ENCODE data around the gene TUBB2B.
"Not testable (repeated sequence)": the region's sequence is repeated elsewhere in the genome, so short reads cannot be mapped to it uniquely, and the experiment has no call there.

Gene TUBB2B

DNA sequence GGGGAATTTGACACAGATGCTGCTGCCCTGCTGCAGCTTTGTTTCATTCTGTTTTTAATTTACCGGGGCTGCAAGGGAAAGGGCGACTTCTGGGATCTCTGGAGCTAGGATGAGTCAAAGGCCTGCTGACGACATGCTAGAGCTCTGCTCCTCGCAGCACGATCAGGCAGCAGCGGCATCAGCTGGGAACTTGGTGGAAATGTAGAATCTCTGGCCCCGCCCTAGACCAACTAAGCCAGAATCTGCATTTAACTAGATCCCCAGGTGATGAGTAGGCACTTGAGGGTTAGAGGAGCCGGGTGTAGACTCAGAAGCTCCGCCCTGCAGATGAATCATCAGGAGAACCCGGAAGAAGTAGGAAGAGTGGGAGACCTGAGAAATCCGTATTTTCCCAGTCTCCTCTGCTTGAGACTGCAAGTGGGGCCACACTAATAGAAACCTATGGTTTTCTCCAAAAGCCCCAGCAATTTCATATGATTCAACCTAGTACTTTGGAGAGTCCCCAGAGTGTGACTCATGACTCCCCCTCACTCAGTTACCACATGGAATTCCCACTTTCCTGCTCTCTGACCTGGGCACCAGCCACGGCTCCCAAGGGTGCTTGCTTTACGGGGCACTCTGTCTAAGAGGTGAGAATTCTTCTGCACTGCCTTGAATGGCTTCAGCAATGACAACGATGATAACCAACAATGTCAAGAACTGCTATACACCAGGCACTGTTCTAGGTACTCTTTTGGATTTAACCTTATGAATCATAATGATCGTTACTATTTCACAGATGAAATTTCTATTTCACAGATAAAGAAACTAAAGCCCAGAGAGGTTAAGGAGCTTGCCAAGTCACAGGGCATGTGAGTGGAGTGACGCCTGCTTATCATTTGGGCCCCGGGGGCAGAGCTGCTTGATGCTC lies 18.1 kb downstream of the TUBB2B start:
- DNase-seq: no peak

DNA sequence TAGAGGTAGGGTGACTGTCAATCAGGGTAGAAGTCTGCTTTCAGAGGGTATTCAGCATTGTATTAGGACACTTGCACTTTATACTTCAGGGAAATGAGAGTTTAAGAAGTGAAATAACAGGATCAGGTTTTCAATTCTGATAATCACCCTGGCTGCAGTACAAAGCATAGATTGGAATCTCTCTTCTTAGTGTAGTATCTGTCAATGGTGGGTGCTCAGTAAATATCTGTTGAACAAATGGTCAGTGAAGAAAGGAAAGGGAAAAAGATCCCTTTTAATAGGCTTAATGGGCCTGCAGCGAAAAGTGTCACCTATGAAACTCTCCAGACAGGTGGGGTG lies 18.7 kb downstream of the TUBB2B start:
- DNase-seq: no peak

DNA sequence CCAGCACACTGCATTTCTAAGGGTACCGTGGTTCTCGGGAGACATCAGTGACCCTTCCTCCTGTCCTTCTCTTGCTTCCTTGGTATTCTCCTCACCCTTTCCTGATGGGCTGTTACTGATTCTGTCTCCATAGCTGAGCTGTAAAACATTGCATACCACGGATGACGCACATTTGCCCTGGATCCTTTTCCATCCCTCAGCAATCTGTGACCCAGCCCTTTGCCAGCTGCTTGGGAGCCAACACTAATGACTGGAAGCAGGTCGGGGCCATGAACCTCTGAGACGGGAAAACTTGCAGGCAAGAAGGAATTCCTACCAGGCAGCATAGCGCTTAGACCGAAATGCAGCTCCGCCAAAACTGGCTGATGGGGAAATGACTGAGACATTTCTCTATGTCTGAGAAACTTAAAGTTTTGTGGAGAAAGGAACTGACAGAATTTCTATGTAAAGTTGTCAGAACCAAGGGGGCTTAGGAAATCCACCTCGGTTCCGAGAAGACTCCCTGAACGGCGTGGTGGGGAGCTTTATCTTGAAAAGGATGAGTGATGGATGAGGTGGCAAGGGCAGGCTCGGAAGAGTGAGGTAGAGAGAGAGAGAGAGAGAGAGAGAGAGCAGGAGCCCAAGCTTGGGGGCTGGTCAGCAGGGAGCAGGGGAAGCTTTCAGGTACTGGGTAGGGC lies 19.2 kb downstream of the TUBB2B start:
- DNase-seq: no peak

DNA sequence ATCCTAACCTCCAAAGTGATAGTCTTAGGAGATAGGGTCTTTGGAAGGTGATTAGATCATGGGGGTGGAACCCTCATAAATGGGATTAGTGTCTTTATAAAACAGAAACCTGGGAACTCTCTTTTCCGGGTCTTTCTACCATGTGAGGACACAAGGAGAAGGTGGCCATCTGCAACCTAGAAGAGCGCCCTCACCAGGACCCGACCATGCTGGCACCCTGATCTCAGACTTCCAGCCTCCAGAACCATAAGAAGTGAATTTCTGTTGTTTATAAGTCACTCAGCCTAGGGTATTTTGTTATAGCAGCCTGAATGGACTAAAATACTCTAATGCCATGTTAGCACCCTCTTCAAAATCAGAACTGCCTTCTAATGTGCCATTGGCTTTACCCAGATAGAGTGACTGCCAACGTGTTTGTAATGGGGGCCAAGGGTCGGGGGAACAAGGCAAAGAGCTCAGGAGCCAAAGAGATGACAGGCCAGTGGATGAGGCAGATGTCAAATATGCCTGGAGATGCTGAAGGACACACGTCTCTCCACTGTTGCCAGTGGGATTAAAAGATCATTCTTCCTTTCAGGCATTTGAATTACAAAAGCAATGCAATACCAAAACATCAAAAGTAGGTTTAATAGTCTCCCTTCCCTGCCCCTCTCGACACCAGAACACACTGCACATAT lies 21.0 kb downstream of the TUBB2B start:
- no peak for DNase-seq

DNA sequence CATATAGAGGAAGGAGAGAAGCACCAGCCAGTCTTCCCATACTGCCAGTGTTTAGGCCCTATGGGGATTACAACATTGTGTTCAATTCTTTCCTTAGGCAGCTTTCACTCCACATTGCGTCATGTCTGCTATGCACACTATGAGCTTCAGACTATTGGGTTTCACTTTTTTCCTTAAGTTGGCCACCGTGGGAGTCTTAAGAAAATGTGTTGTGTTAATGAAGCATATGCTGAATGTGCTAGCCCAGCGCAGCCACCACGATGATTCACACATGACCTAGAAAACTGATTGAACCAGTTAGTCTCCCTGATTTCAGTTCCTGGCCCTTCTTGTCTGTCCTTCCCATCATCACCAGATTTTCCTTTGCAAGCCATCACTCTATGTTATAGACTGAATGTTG lies 21.5 kb downstream of the TUBB2B start:
- DNase-seq: peak; percentile 55 to 77 (median 58)

DNA sequence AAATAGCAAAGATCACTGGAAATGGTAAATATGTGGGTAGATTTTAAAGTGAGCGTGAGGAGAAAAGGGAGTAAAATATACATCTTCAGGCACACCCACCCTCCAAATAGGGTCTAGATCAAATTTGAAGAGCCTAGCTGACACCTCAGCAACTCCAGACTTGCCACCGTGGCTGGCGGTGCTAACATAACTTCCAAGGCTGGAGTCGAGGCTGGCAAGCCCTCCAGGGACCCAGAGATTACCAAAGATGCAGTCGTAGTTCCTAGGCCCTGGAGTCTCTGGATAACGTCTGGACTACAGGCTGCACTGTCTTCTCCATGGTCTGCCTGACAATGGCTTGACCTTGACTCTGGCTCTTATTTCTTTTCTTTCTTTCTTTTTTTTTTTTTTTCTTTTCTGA lies 22.5 kb downstream of the TUBB2B start:
- no peak for DNase-seq

DNA sequence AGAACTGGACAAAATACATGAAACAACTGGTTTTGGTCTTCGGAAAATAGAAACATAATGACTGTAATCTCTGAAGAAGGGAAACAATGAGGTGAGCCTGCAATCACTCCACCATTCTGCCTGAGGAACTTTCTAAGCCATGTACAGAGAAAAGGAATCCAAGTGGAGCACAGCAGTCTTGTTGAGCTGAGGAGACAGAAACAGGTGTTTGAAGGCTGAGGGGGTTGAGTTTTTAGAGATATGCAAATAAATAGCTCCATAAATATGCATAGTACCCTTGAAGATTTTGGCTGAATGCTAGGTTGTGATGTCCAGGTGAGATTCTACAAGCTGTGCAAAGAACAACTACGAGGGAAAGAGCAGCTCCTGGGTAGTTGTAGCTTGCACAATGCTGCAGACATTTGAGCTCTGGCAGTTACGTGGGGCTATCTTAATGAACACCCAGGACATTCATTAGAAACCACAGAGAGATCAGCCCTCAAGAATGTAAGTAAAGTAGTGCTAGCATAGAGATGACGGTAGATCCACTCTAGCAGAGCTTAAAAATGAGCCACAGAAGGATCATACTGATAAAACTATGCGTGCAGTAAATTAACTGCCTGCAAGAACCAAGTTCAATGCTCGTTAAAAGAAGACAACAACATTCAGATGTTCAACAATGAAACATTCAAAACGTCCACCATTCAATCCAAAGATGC lies 24.3 kb downstream of the TUBB2B start:
- no peak for DNase-seq

DNA sequence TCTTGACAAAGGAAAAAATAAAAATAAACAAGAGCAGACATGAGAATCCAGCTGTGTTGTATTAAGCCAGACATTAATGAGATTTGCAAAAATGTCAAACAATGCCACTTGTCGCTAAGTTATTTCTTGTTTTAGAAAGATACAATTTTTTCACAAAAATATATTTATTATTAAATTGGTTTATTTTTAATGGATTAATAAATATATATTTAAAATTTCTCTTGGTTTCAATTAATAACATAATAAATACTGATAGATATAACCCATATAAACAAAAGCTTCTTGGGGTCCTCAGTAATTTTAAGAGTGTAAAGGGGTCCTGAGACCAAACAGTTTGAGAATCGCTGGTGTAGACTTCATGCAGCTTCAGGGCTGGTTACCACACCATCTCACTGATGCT lies 26.1 kb downstream of the TUBB2B start:
- DNase-seq: no peak

DNA sequence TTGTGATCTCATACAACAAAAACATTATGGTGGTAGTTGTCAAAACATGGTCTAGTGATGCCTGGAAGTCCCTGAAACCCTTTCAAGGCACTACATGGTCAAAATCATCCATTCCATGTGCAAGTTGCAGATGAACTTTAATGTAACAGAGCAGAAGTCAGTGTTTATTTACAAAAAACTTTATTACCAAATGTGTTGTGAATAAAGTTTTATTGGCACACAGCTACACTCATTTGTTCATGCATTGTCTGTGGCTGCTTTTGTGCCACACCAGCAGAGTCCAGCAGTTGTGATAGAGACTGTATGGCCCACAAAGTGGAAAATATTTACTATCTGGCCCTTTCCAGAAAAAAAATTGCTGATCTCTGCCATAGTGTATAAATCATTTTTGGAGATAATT lies 26.8 kb downstream of the TUBB2B start:
- DNase-seq: no peak

DNA sequence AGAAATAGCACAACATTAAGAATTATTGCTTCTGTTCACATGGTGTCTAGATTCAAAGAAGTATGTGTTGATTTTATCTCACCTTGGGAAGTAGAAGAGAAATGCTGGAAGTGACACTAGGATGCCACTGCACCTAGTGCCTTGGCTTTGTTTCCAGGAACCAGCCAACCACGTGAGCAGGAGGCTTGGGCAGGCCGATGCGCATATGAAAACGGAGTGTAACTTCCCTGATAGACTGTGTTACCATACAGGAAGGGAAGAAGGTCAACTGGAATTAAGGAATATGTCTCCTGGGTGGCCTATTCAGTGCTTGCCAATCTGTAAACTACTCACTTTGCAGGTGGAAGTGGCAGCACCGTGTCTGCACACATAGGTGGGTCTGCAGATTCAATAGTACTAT lies 28.1 kb downstream of the TUBB2B start:
- no peak for DNase-seq

DNA sequence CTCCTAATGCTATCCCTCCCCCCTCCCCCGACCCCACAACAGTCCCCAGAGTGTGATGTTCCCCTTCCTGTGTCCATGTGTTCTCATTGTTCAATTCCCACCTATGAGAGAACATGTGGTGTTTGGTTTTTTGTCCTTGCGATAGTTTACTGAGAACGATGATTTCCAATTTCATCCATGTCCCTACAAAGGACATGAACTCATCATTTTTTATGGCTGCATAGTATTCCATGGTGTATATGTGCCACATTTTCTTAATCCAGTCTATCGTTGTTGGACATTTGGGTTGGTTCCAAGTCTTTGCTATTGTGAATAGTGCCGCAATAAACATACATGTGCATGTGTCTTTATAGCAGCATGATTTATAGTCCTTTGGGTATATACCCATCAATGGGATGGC lies 29.7 kb downstream of the TUBB2B start:
- DNase-seq: not testable (repeated sequence)

DNA sequence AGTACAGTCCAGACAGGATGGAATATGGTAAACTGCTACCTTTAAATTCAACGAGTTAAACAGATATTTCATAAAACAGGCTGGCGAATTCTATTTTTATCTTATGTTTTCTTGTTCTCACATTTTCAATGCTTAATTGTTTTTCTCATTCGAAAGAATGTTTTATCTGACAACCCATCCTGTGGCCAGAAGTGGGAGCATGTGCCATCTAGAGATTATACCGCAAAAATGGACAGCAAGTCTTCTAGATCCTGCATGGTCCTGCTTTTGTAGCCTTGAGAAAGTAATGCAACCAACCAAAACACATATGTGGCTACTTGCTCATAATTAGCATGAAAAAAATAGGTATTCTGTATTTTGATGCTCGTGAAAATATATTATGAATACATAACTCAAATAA lies 30.7 kb downstream of the TUBB2B start:
- no peak for DNase-seq

DNA sequence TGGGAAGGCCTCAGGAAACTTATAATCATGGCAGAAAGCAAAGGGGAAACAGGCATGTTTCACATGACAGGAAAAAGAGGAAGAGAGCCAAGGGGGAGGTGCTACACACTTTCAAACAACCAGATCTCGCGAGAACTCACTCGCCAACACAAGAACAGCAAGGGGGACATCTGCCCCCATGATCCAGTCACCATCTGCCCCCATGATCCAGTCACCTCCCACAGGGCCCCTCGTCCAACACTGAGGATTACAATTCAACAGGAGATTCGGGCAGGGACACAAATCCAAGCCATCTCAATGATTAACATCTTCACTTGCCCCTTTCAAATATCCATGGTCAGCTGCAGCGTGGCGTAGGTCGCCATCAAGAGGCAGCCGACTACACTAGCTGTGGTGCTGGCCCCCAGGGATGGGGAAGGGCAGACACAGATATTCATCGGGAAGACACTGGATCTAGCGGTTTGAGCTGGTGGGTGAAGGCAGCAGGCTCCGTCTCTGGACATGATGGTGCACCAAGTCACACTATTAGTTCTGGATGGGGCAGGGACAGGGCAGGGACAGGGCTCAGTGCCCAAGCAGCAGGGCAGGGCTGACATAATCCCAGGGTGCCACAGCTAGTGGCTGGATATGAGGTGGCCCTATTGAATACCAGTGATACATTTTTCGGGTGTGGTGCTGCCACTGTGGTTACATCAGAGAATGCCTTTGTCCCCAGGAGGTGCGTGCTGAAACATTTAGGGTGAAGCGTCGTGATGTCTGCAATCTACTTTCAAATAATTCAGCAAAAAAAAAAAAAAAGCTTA lies 31.6 kb downstream of the TUBB2B start:
- DNase-seq: peak in 2 of 4 experiments; percentile 15 to 21

DNA sequence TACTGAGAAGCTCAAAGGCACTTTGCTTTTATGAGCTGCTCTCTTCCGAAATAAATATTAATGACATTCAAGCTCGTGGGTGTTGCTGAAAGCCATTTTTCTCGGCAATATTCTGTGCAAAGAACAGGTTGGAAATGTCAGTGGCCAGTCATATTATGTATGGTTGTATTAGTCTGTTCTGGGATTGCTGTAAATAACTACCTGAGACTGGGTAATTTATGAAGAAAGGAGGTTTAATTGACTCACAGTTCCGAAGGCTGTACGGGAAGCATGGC lies 32.1 kb downstream of the TUBB2B start:
- DNase-seq: no peak

DNA sequence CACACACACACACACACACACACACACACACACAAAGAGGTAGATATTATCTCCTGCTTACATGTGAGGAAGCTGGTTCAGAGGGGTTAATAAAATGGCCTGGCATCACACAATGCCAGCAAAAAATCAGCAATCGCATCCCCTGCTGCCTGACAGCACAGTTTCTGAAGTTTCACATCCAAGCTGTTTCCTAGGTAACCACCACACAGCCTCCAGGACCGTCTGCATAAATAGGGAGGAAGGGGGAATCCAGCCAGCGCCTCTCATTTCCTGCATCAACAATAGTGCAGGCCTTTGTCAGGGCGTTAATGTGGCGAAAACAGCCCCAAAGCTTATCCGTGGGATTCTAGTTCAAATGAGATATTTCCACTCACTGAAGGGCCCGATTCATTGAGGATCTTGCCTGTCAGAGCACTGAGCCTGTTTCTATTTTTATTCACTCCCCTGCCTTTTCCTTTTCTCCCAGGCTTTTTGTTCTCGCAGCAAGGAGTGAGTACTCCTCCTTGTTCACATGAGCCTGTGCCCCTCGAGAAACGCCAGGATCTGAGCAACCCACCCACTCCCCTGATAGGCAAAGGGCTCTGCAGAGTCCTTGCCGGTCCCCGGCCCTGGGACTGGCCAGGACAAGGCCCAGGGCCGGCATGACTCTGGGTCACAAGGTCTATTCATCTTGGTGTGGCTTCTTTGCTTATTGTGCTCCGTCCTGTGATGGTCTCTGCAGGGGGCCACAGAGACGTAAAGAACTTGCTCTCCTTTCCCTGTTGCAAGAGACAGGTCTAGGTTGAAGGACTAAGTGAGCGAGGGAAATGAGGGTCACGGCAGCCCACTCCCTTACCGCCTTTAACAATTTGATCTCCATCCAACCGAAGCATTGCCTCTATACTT lies 32.7 kb downstream of the TUBB2B start:
- no peak for DNase-seq

DNA sequence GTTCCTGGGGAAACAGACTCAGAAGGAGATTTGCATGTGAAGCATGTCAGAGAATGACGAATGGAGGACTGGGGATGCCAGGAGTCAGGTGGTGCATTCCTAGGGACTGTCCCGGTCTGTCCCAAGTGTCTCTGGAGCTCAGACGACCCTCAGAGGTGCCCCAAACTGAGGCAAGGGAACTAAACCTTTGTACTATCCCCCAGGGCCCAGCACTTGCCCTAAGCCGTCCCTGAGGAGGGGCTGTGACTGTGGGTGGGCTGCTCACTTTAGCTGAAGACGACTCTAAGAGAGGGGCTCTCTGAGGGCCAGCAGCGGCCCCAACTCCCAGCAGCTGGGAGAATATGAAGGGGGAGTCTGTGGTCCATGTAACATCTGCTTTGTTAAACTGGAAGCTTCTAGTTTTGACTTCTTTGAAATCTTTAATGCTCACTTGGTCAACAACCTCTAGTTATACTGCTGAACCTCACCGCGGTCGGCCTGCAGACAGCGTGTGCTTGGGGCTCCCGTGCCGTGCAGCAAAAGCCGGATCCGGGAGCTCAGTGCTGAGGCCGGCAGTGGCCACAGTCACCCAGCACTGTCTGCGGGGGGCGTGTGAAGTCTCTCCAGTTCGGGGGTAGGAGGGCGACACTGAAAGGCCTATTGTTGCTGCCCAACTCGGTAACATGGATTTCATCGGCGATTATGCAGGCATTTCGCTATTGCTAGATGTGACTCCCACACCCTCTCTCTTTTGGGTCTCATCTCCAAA lies 34.2 kb downstream of the TUBB2B start:
- no peak for DNase-seq

DNA sequence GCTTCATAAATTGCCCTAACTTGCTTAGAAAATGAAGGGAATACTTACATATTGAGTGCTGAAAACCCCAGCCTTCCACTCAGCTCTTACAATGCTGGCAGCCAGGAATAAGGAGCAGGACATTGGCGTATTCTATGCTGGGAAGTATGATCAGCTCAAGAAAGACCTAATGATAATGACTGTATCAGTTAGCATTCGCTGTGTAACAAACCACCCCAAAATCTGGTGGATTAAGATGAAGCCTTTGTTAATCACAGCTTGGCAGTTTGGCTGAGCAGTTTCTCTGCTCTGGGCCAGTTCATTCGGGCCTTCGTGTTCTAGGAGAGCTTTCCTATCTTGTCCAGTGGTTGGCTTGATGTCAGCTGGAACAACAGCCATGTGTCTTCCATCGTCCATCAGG lies 36.7 kb downstream of the TUBB2B start:
- DNase-seq: no peak

DNA sequence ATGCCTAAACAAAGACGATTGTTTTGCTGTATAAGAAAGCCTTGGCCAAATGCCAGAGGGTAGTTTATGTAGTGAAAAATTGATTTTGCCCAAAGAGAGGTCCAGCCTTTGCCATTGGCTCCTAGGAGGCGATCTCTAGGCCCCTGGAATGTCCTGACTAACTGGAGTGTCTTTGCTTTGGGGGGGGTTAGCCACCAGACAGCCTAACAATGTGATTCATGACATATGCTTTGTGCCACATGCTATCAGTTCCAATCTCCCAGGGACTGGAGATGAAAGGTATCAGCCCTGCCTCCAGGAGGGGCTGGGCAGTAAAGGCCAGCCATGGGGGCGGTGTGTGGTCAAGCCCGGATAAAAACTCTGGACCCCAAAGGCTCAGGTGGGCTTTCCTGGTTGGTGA lies 37.4 kb downstream of the TUBB2B start:
- DNase-seq: no peak

DNA sequence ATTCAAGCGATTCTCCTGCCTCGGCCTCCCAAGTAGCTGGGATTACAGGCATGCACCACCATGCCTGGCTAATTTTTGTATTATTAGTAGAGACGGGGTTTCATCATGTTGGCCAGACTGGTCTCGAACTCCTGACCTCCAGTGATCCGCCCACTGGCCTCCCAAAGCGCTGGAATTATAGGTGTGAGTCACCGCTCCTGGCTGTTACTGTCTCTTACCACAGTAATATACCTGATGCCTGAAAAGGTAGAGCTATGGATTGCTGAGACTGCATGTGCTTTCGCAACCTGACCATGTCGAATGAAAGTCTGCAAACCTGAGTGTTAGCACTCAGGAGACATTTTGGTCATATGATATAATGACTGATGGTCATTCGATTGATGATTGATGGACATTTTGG lies 38.3 kb downstream of the TUBB2B start:
- not testable (repeated sequence) for DNase-seq

DNA sequence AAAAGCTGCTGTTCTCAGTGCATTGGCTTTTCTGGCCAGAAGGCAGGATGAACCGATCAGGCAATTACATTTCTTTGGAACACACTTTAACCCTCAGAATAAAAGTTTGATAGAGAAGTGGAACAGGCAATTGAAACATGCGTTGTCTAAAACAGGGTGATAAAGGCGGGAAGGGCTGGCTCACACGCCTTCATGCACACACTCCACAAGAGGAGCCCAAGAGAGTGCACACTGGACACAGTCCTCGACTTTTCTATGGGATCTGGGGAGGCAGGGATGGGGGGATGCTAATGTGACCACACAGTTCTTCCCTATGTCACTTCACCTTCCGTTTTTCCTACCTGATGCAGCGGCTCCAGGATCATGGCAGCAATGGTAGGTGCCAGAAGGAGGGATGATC lies 39.2 kb downstream of the TUBB2B start:
- DNase-seq: no peak

DNA sequence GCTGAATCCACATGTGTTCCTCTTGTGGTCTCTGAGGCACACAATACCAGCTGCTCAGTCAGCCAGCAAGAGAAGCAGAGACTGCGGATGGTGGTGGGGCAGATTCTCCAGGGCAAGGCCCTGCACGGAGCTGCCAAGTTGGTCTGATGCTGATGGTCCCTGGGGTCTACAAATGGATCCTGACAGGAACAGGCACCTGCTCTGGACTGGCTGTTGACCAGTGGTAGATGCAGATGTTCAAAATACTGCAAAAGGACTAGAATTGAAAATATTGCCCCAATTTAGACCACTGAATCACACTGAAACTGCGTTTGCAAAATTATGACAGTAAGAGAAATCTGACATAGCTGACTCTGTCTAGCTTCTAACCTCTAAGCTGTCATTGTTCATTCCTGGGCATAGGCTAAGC lies 40.5 kb downstream of the TUBB2B start:
- no peak for DNase-seq
